ENCODE measurements around the gene CCDC137.

Gene CCDC137

DNA sequence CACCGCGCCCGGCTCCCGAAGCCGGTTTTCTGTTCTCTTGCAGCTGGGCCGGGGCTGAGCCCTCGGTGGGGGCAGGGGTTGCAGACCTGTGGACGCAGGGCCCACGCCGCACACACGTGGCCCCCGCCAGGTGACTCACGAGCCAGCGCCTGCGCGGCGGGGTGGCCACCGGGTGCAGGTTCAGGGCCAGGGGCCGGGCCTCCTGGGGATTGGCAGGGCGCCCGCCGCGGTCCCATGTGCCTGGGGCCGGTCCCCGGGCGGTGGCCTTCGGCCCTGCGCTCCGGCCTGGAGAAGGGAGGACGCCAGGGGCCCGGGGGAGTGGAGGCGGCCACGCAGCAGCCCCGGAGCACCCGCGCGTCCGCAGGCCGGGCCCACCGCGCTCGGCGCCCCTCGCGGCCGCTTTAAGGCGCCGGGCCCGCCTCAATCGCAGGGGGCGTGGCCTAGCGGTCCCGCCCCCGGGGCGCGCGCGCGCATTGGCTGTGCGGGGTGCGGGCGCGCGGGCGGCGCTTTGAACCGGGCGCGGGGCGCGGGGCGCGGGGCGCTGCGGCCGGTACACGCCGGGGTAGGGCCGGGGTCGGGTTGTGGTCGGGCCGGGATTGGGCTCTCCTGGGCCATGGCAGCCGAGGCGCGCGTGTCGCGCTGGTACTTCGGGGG lies 45.4 kb downstream of the CCDC137 start, which contains the start of gene SLC25A10:
TSS of gene SLC25A10 (plus strand) at position 471 of the 654 bp plus-strand sequence. CDS start at position 614, 143 bp downstream.
- peak within 1 kb of the TSS; percentile 83 for H3K4me3 ChIP-seq (ENCODE audit: low read length)
- DNase-seq (ENCODE audit: low read depth, low spot score) = peak; percentile 58

GRCh38 chr17:81712468-81713003 lies 46.0 kb downstream of the CCDC137 start:
- H3K4me3 ChIP-seq (ENCODE audit: low read length) = peak overlapping the region; percentile 83
- DNase-seq (ENCODE audit: low read depth, low spot score) = no peak

DNA sequence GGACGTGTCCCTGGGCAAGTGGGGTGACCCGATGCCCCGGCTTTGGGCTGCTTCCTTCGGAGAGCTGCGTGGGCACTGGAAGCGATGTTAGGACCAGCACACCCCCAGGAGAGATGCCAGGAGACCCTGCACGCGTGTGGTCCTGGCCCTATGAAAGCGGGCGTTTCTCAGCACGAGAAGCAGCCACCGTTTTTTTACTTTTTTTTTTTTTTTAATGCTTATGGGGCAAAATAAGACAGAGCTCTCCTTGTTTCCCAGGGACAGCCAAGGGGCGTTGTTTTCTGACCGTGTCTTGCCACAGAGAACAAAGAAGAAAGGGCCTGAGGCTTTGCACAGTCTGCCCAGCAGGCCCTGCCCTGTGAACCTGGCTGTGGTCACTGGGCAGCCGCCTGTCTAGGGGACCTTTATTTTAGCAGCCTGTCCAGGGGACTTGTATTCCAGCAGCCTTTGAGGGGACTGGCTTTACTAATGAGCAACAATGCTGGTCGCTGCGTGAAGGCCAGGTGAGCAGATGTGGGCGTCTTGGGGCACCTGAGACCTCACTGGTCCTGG lies 46.5 kb downstream of the CCDC137 start:
- peak overlapping the region; percentile 83 for H3K4me3 ChIP-seq (ENCODE audit: low read length)
- no peak for DNase-seq (ENCODE audit: low read depth, low spot score)

GRCh38 chr17:81713556-81714411 lies 47.2 kb downstream of the CCDC137 start:
- no peak for DNase-seq (ENCODE audit: low read depth, low spot score)
- peak overlapping the region; percentile 83 for H3K4me3 ChIP-seq (ENCODE audit: low read length)

GRCh38 chr17:81714412-81715106 lies 48.0 kb downstream of the CCDC137 start:
- no peak for DNase-seq (ENCODE audit: low read depth, low spot score)
- no peak overlapping the region for H3K4me3 ChIP-seq (ENCODE audit: low read length)

DNA sequence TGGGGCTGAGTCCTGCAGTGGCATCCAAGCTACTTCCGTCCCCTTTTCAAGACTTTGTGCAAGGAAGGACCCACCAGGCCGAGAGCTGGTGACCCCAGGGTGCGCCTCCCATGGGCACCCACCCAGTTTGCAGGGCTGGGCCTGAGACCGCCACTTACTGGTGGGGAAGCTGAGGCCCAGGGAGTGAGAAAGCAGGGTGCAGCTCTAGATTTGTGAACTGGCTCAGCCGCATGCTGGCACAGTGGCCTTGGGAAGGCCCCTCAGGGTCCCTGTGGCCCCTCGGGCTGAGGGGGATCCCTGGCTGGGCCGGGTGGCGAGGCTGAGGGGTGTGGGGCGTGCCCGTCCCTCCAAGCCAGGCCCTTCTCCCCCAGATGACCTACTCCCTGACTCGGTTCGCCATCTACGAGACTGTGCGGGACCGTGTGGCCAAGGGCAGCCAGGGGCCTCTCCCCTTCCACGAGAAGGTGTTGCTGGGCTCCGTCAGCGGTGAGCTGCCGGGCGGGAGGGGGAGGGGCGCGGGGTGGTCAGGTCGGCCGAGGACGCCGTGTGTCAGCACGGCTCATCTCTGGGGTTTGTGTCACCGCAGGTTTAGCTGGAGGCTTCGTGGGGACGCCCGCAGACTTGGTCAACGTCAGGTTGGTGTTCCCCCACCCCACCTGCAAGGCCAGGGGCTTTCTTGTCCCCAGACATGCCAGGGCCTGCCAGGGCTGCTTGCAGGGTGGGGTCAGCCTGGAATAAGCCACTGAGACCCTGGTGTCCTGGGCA lies 48.8 kb downstream of the CCDC137 start:
- H3K4me3 ChIP-seq (ENCODE audit: low read length) = no peak overlapping the region
- no peak for DNase-seq (ENCODE audit: low read depth, low spot score)

DNA sequence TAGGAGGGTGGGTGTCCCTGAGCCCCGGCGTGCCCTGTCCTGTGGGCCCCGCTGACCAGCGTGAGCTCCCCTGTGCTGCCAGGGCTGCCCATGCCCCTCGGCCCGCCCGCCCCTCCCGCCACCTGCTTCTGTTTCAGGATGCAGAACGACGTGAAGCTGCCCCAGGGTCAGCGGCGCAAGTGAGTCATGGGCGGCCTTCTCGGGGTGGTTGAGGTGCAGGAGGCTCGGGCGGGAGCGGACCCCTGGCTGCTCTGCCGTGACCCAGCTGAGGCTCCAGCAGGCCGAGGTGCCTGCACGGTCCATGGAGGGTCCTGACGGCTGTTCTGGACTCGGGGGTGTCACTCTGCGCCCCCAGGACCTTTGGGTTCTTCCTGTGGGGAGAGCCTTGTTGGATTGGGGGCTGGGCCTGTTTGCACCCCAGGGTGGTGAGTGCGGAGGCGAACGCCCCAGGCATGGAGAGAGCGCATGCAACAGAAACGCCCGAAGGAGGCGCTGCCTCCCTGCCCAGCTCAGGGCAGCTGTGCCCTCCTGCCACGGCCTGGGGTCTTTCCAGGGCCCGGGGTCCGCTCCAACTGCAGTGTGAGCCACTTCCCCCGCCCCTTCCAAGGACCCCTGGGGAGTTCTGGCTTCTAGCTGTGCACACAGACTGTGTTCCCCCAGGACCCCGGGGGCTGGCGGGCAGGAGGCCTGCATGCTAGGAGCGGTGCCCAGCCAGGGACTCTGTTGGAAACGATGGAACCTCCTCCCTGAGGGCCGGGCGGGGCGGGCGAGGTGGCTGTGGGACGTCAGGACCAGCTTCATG lies 49.5 kb downstream of the CCDC137 start:
- DNase-seq (ENCODE audit: low read depth, low spot score) = no peak
- H3K4me3 ChIP-seq (ENCODE audit: low read length) = no peak overlapping the region

- no peak for DNase-seq (ENCODE audit: low read depth, low spot score)
- H3K4me3 ChIP-seq (ENCODE audit: low read length) = no peak overlapping the region
These were observed 50.1 kb downstream of the CCDC137 start for GRCh38 chr17:81716674-81716996.

GRCh38 chr17:81717049-81717765 lies 50.7 kb downstream of the CCDC137 start:
- no peak for DNase-seq (ENCODE audit: low read depth, low spot score)
- no peak overlapping the region for H3K4me3 ChIP-seq (ENCODE audit: low read length)

DNA sequence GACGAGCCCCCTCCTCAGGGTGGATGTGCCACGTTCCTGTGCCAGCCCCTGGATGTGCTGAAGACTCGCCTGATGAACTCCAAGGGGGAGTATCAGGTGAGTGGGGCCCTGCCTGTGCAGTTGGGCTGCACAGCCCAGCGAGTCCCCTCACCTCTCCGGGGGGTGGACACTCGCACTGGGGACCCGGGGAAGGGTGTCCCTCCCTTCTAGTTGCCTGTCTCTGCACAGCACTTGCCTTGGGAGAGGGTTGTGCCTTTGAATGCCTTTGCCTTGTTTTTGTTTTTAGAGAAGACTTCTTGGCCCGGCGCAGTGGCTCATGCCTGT lies 51.2 kb downstream of the CCDC137 start:
- no peak for DNase-seq (ENCODE audit: low read depth, low spot score)

DNA sequence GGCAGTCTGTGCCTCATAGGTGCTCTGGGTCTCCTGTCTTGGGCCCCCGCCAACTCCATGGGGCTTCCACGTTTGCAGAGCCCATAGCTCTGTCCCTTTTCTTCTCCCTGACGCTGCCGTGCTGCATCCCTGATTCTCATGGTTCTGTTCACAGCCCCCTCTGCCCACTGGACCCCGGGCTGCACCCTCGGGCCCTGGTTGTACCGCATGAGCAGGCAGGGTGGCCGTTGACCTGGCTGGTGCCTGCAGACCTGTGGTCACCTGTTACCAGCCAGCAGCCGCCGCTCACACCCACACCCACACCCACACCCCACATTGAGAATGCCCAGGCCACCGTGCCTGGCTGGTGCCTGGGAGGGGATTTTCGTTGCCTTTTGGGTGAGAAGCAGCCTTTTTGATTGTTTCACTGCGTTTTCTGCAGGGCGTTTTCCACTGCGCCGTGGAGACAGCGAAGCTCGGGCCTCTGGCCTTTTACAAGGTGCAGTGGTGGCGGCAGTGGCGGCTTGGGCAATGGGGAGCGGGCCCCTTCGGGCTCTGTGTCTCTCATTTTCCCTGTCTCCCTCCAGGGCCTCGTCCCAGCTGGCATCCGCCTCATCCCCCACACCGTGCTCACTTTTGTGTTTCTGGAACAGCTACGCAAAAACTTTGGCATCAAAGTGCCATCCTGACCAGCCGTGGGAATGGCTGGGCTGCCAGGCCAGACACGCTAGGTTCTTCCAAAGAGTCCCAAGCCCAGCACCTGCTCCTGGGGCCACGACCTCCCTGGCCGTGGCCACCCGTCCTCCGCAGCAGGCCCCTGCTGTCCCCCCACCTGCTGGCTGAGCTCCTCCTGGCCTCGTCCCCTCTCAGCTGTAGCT lies 53.1 kb downstream of the CCDC137 start:
- H3K4me3 ChIP-seq (ENCODE audit: low read length) = no peak overlapping the region
- DNase-seq (ENCODE audit: low read depth, low spot score) = no peak

More for the DNA sequence above, 51.2 kb downstream of the CCDC137 start:
- no peak overlapping the region for H3K4me3 ChIP-seq (ENCODE audit: low read length)

GRCh38 chr17:81720267-81721071 lies 53.9 kb downstream of the CCDC137 start:
- DNase-seq (ENCODE audit: low read depth, low spot score) = no peak
- H3K4me3 ChIP-seq (ENCODE audit: low read length) = no peak overlapping the region

GRCh38 chr17:81722184-81723120 lies 55.9 kb downstream of the CCDC137 start:
- no peak for DNase-seq (ENCODE audit: low read depth, low spot score)
- no peak overlapping the region for H3K4me3 ChIP-seq (ENCODE audit: low read length)
